Epithelial cell of proximal tubule (primary cell): Measurements from ENCODE around the gene MRNIP. TPM values are rescaled to one million over a fixed set of nuclear protein-coding genes. Genes with fewer than 3 reads are reported as not detected.

ENCODE experiments used
- DNase-seq: peaks from one replicate; pipeline ENCODE4 v3.0.0-alpha.2; 2011; ENCODE audit warnings: low read depth
- H3K4me3 ChIP-seq: 2 replicates; pipeline ENCODE4 v1.5.1; 2011; ENCODE audit warnings: low read depth, mild to moderate bottlenecking, low read length
- CTCF ChIP-seq: conservative IDR thresholded peaks from 2 replicates; pipeline ENCODE4 v1.5.1; 2012; ENCODE audit warnings: low read depth, mild to moderate bottlenecking, low read length
- total RNA-seq: library from RNA; depleted of rRNA; stranded (reverse); fragments of >200 nt; gene quantifications from 2 replicates; pipeline ENCODE4 v1.2.3, GENCODE V29; 2015

MRNIP gene
- total RNA-seq, 1 donor from 2014 or later = 22.1 TPM

GRCh38 chr5:179870403-179870903, 11.8 kb upstream of the MRNIP start:
- TF ChIP-seq CTCF = peak; percentile 45
- DNase-seq = no peak
- no peak overlapping the region for H3K4me3 ChIP-seq

- TF ChIP-seq CTCF = no peak
- no peak overlapping the region for H3K4me3 ChIP-seq
- no peak for DNase-seq
Observed at GRCh38 chr5:179869641-179870402, 11.2 kb upstream of the MRNIP start.

GRCh38 chr5:179869101-179869500, 10.5 kb upstream of the MRNIP start:
- no peak overlapping the region for H3K4me3 ChIP-seq
- TF ChIP-seq CTCF = no peak
- DNase-seq = no peak

- no peak overlapping the region for H3K4me3 ChIP-seq
- DNase-seq = no peak
- TF ChIP-seq CTCF = no peak
Observed at GRCh38 chr5:179868541-179868940, 9.9 kb upstream of the MRNIP start.

DNA sequence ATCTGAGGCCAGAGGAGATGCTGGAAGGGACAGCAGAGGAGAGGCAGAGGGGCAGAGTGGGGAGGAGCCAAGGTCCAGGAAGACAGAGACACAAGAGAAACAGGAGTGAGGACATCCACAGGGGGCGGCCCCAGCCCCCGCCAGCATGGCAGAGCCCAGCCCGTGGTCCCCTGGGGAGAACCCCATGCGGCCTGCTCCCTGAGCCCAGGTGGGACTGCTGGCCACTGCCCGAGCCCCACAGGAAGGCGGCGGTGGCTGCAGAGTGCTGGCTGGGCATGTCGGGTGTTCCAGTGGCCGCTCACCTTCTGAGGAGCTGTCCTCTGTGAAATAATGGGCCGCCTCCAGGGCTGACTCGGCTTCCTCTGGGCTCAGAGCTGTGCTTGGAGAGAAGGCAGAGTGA, 8.9 kb upstream of the MRNIP start:
- H3K4me3 ChIP-seq = no peak overlapping the region
- no peak for DNase-seq
- no peak for TF ChIP-seq CTCF

GRCh38 chr5:179867079-179867465, 8.5 kb upstream of the MRNIP start:
- H3K4me3 ChIP-seq = no peak overlapping the region
- no peak for TF ChIP-seq CTCF
- no peak for DNase-seq
